GM12878 (cell line): ENCODE measurements around the gene NXNL1.

Experiments used
- JUNB ChIP-seq: IDR thresholded peaks from 2 replicates; pipeline ENCODE4 v1.6.1; 2016; ENCODE audit warnings: antibody characterized with exemption, mild to moderate bottlenecking
- SIN3A ChIP-seq: IDR thresholded peaks from 2 replicates; pipeline ENCODE4 v1.6.1; 2012; ENCODE audit warnings: low read depth, low read length, improper control_type of control experiment
- ZBTB33 ChIP-seq: fragments of 450-650 bp; IDR thresholded peaks from 2 replicates; pipeline ENCODE4 v1.6.1; 2017; ENCODE audit warnings: mild to moderate bottlenecking
- TF ChIP-seq, protein P1 (sequence below), 3 experiments: IDR thresholded peaks in 2 of 3; conservative IDR thresholded peaks in 1 of 3; 2 replicates each; pipeline ENCODE4 v1.5.1; 2011; ENCODE audit warnings: low read depth in 3 of 3, low read length in 3 of 3, mild to moderate bottlenecking in 3 of 3, control low read depth in 2 of 3, moderate library complexity in 2 of 3, inconsistent platforms in 1 of 3, mixed read lengths in 1 of 3; ENCODE audit not compliant: control insufficient read depth in 2 of 3, insufficient read depth in 1 of 3; ENCODE audit errors: extremely low read depth in 1 of 3

GRCh38 chr19:17456127-17456526 lies 4.6 kb downstream of the NXNL1 start:
- TF ChIP-seq JUNB (no peak), ZBTB33 (no peak), SIN3A (no peak)
- TF ChIP-seq, protein P1, sequence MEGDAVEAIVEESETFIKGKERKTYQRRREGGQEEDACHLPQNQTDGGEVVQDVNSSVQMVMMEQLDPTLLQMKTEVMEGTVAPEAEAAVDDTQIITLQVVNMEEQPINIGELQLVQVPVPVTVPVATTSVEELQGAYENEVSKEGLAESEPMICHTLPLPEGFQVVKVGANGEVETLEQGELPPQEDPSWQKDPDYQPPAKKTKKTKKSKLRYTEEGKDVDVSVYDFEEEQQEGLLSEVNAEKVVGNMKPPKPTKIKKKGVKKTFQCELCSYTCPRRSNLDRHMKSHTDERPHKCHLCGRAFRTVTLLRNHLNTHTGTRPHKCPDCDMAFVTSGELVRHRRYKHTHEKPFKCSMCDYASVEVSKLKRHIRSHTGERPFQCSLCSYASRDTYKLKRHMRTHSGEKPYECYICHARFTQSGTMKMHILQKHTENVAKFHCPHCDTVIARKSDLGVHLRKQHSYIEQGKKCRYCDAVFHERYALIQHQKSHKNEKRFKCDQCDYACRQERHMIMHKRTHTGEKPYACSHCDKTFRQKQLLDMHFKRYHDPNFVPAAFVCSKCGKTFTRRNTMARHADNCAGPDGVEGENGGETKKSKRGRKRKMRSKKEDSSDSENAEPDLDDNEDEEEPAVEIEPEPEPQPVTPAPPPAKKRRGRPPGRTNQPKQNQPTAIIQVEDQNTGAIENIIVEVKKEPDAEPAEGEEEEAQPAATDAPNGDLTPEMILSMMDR (IDR thresholded peaks at IDR 0.05 in 2 of 3, conservative IDR thresholded peaks at IDR 0.05 in 1 of 3; ENCODE audit: control insufficient read depth in 2 of 3, extremely low read depth in 1 of 3, insufficient read depth in 1 of 3, low read depth in 3 of 3, low read length in 3 of 3) = no peak
